Measurements from ENCODE around the gene FBXO24.
A peak's percentile ranks its signal among the peaks of the same experiment; 100 is the strongest.

FBXO24 gene

GRCh38 chr7:100626530-100627237 lies 40.6 kb downstream of the FBXO24 start:
- DNase-seq = peak; percentile 63

- DNase-seq = no peak
Observed at GRCh38 chr7:100627238-100627549, 41.1 kb downstream of the FBXO24 start.

- no peak for DNase-seq
Observed at GRCh38 chr7:100629117-100629716, 43.1 kb downstream of the FBXO24 start.

GRCh38 chr7:100630066-100630465 lies 43.9 kb downstream of the FBXO24 start:
- no peak for DNase-seq

GRCh38 chr7:100632951-100633717 lies 47.0 kb downstream of the FBXO24 start:
- DNase-seq = no peak

- DNase-seq = no peak
Observed at GRCh38 chr7:100639995-100640516, 53.9 kb downstream of the FBXO24 start.

GRCh38 chr7:100640517-100641440 lies 54.7 kb downstream of the FBXO24 start:
- no peak for DNase-seq

- DNase-seq = no peak
Observed at GRCh38 chr7:100641463-100641859, 55.3 kb downstream of the FBXO24 start, which contains the start of gene TFR2. Gene TFR2, minus strand, starts transcription at chr7:100641552. Its CDS starts 43 bp downstream, at chr7:100641509.

GRCh38 chr7:100641860-100642533 lies 55.9 kb downstream of the FBXO24 start:
- no peak for DNase-seq

GRCh38 chr7:100642534-100642907 lies 56.4 kb downstream of the FBXO24 start:
- DNase-seq = no peak

GRCh38 chr7:100649826-100650565 lies 63.9 kb downstream of the FBXO24 start:
- DNase-seq = no peak
